ENCODE results near the gene TRIM37.
A peak's percentile ranks its signal among the peaks of the same experiment; 100 is the strongest.

TRIM37 gene

GRCh38 chr17:59001158-59001814 is 105.4 kb downstream of the TRIM37 start:
- H3K4me3 ChIP-seq (replicated peaks; ENCODE audit: insufficient read depth, low read length): 0 out of 2 replicates have a peak overlapping the region, but pooled peaks have one; percentile 17
- peak overlapping the region; percentile 43 for H3K27ac ChIP-seq (replicated peaks)

GRCh38 chr17:59000022-59000421 is 106.7 kb downstream of the TRIM37 start:
- H3K27ac ChIP-seq (replicated peaks): no peak overlapping the region
- no peaks in the 10 kb centered on the region for H3K27me3 ChIP-seq (ENCODE audit: insufficient read depth, poor library complexity, severe bottlenecking)
- no peak for DNase-seq (ENCODE audit: low read depth in 1 of 2, low spot score in 1 of 2)
- no peak for TF ChIP-seq REST (IDR thresholded peaks at IDR 0.05; ENCODE audit: insufficient replicate concordance, low read depth)
- no peak for TF ChIP-seq POLR2AphosphoS5 (IDR thresholded peaks at IDR 0.05; ENCODE audit: low read depth)
- TF ChIP-seq, protein P1, sequence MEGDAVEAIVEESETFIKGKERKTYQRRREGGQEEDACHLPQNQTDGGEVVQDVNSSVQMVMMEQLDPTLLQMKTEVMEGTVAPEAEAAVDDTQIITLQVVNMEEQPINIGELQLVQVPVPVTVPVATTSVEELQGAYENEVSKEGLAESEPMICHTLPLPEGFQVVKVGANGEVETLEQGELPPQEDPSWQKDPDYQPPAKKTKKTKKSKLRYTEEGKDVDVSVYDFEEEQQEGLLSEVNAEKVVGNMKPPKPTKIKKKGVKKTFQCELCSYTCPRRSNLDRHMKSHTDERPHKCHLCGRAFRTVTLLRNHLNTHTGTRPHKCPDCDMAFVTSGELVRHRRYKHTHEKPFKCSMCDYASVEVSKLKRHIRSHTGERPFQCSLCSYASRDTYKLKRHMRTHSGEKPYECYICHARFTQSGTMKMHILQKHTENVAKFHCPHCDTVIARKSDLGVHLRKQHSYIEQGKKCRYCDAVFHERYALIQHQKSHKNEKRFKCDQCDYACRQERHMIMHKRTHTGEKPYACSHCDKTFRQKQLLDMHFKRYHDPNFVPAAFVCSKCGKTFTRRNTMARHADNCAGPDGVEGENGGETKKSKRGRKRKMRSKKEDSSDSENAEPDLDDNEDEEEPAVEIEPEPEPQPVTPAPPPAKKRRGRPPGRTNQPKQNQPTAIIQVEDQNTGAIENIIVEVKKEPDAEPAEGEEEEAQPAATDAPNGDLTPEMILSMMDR (IDR thresholded peaks at IDR 0.05; ENCODE audit: insufficient read depth, low read length): no peak
- no peak for TF ChIP-seq SPI1 (IDR thresholded peaks at IDR 0.05; ENCODE audit: borderline replicate concordance, low read depth)
- no peak for TF ChIP-seq GABPA (IDR thresholded peaks at IDR 0.05; ENCODE audit: low read depth)
- H3K4me3 ChIP-seq (replicated peaks; ENCODE audit: insufficient read depth, low read length): no peak overlapping the region

More at GRCh38 chr17:59001158-59001814, 105.4 kb downstream of the TRIM37 start:
- no peak for TF ChIP-seq POLR2AphosphoS5 (IDR thresholded peaks at IDR 0.05; ENCODE audit: low read depth)
- peak; percentile 35; the same call in 1 of the 2 replicates for TF ChIP-seq SPI1 (IDR thresholded peaks at IDR 0.05; ENCODE audit: borderline replicate concordance, low read depth)
- no peaks in the 10 kb centered on the region for H3K27me3 ChIP-seq (ENCODE audit: insufficient read depth, poor library complexity, severe bottlenecking)
- DNase-seq (ENCODE audit: low read depth in 1 of 2, low spot score in 1 of 2): peak; percentile 78 to 90

DNA sequence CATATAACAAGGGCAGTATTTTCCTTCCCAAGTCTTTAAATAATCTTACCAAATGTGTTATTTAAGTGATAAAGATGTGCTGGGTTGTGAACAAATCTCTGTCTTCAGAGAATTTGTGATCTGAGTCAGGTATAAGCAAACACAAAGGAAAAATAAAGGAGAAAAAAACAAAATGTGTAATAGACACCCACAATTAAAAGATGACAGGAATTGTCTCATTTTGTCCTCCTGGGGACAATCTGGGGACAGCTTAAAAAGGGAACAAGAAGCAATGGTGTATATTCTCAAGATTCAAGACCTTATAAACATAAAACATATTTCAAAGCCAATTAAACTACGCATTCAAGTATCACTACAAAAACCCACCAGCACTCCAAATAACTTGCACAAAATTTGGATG is 107.2 kb downstream of the TRIM37 start:
- Histone ChIP-seq H3K4me3 (replicated peaks; ENCODE audit: insufficient read depth, low read length) (no peak overlapping the region), H3K27ac (replicated peaks) (no peak overlapping the region), H3K27me3 (ENCODE audit: insufficient read depth, poor library complexity, severe bottlenecking) (no peaks in the 10 kb centered on the region)
- TF ChIP-seq GABPA (IDR thresholded peaks at IDR 0.05; ENCODE audit: low read depth) (no peak), REST (IDR thresholded peaks at IDR 0.05; ENCODE audit: insufficient replicate concordance, low read depth) (no peak), SPI1 (IDR thresholded peaks at IDR 0.05; ENCODE audit: borderline replicate concordance, low read depth) (no peak), POLR2AphosphoS5 (IDR thresholded peaks at IDR 0.05; ENCODE audit: low read depth) (no peak)
- TF ChIP-seq, protein P1 (IDR thresholded peaks at IDR 0.05; ENCODE audit: insufficient read depth, low read length): no peak
- no peak for DNase-seq (ENCODE audit: low read depth in 1 of 2, low spot score in 1 of 2)

- TF ChIP-seq, protein P1 (IDR thresholded peaks at IDR 0.05; ENCODE audit: insufficient read depth, low read length): no peak
- no peak for TF ChIP-seq POLR2AphosphoS5 (IDR thresholded peaks at IDR 0.05; ENCODE audit: low read depth)
- TF ChIP-seq REST (IDR thresholded peaks at IDR 0.05; ENCODE audit: insufficient replicate concordance, low read depth): no peak
- no peak for TF ChIP-seq SPI1 (IDR thresholded peaks at IDR 0.05; ENCODE audit: borderline replicate concordance, low read depth)
- TF ChIP-seq GABPA (IDR thresholded peaks at IDR 0.05; ENCODE audit: low read depth): no peak
- Histone ChIP-seq H3K27ac (replicated peaks) (peak overlapping the region; percentile 76; the same call in 1 of the 2 replicates), H3K27me3 (ENCODE audit: insufficient read depth, poor library complexity, severe bottlenecking) (no peaks in the 10 kb centered on the region), H3K4me3 (replicated peaks; ENCODE audit: insufficient read depth, low read length) (no peak overlapping the region)
- DNase-seq (ENCODE audit: low read depth in 1 of 2, low spot score in 1 of 2): no peak
Observed at GRCh38 chr17:58998871-58999270, 107.8 kb downstream of the TRIM37 start.

Data from HL-60 (cell line).